Iris pigment epithelial cell (primary cell): Measurements from ENCODE around the gene CFAP68.
A peak's percentile ranks its signal among the peaks of the same experiment; 100 is the strongest.

Experiments used
- DNase-seq: peaks from one replicate; pipeline ENCODE4 v3.0.0-alpha.2; 2011; ENCODE audit warnings: low read depth

The CFAP68 gene

DNA sequence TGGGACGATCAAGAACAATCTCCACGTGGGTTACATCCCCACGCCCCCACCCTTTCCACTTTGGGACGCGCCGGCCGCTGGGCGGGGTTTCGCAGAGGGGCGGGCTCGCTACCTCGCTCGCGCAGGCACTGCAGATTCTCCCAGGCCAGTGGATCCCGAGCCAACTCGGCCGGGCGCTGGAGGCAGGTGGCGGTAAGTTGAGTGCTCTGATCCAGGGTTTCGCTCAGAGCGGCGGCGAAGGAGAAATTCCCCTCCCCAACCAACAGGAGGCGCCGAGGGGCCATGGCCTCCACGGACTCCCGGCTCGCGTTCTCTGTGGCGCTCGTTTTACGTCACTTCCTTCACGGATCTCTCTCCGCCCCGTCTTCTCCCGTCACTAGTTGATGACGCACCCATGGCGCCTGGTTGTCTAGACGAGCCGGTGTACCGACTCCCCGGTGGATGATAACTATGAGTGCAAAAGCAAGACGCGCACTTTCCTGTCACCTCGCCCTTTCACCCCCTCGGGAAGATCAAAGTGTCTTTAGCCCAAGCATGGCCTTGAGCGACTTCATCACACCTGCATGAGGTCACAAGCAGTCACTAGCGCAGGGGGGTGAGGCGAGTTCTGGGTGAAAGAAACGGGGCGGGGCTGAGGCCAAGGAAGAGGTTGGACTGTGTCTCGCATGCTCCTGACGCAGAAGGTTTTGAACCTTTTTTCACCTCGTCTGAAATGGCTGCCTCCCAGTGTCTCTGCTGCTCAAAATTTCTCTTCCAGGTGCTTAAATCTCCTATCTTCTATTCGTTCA is at the start of gene CFAP68, which contains the start of gene FDXACB1:
Gene CFAP68 (plus strand): TSS at position 693 of the 788 bp plus-strand sequence. CDS start 20 bp downstream, at position 713.
Gene FDXACB1 (minus strand): TSS at position 317 of the 788 bp plus-strand sequence. CDS start 33 bp downstream, at position 284.
- DNase-seq = peak; percentile 98

GRCh38 chr11:111833524-111833923 is 45.8 kb upstream of the CFAP68 start:
- peak; percentile 44 for DNase-seq

DNA sequence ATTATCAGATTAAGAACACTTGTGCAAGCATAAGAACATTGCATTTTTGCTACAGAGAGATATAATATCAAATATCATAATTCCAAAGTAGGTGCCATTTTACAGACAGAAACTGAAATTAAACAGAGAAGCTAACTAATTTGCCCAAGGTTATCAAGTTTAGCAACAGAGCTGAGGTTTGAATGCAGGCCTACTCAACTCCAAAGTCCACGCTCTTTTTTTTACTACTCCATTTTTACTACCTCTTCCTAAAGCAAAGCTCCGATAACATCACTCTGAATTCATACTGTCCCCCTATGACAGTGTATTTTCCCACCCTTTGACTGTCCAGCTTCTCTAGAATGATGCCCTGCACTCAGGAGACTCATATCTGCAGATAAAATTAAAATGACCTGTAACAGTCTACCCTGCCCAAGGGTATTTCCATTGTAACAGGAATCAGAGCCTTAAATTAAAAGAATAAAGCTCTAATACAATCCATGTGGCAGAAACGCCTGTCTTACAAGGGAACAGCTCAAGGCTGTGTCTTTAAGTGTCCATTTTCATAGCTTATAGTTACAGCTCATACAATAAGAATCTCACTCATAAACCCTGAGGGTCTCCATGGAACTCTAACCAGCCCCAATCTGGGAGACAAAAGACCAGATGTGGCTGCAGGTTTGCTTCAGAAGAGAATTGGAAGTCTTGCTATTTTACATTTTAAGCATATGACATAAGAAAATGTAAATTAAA is 44.7 kb upstream of the CFAP68 start:
- DNase-seq = no peak

DNA sequence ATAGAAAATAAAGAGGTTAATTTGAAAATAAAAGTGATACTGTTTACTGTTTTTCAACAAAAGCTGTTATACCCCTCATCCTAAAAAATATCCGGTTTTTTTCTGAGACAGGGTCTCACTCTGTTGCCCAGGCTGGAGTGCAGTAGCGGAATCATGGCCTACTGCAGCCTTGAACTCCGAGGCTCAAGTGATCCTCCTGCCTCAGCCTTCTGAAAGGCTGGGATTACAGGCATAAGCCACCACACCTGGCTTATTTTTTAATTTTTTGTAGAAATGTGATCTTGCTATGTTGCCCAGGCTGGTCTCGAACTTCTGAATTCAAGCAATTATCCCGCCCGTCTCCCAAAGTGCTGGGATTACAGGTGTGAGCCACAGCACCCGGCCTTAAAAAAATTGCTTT is 43.7 kb upstream of the CFAP68 start:
- no peak for DNase-seq

- peak; percentile 45 for DNase-seq
Measured at GRCh38 chr11:111836162-111836561, 43.2 kb upstream of the CFAP68 start.

DNA sequence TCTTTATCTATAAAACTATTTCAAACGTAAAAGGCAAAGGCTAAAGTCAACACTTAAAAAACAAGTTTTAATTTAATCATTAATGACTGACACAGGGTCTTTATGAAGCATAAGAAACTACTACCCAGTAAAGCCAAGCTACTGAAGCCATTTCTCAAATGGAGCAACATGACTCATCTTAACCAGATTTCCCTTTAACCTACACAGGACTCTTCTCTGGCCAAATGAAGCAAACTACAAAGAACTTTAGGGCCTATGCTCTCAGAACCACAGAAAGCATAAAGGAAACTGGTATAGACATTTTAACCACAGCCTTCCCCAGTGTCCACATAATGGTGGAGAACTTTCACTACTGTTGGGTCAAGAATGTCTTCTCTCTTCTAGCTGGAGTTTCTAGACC is 42.6 kb upstream of the CFAP68 start:
- DNase-seq = peak; percentile 80

GRCh38 chr11:111837366-111837891 is 41.9 kb upstream of the CFAP68 start:
- DNase-seq = no peak

GRCh38 chr11:111838054-111838453 is 41.3 kb upstream of the CFAP68 start:
- DNase-seq = no peak

DNA sequence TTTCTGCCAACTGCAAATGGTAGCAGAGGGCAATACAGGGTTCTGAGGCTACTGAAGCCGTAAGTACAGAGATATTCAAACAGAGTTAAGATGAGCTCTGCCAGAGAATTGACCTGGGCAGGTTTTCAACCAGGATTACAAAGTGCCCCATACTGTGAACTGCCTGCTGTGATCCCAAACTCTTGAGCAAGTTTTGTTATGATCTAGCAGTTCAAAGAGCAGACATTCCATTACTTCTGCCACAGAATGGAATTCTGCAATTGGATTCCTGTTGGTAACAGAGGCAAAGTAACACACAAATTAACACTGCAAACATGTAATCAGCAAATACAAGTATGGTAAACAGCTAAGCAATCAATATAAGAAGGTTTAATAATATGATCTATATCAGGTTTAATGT is 39.2 kb upstream of the CFAP68 start:
- DNase-seq = peak; percentile 64

- peak; percentile 98 for DNase-seq
Measured at GRCh38 chr11:111841370-111842053, 37.8 kb upstream of the CFAP68 start.

DNA sequence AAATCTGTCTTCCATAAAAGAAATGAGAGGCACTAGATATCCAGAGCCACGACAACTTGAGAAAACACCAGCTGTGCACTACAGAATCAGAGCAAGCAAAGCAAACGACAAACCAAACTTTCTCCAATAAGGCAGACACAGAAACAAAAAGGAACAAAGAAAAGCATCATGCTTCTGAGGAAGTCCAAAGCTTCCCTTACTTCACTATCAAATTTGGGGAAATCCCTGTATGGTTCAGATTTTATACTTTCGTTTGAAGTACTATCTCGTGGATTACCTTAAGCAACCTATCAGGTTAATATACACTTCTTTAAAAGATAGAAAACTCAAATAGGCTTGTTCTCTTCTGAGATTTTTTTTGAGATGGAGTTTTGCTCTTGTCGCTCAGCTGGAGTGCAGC is 35.7 kb upstream of the CFAP68 start:
- DNase-seq = no peak

DNA sequence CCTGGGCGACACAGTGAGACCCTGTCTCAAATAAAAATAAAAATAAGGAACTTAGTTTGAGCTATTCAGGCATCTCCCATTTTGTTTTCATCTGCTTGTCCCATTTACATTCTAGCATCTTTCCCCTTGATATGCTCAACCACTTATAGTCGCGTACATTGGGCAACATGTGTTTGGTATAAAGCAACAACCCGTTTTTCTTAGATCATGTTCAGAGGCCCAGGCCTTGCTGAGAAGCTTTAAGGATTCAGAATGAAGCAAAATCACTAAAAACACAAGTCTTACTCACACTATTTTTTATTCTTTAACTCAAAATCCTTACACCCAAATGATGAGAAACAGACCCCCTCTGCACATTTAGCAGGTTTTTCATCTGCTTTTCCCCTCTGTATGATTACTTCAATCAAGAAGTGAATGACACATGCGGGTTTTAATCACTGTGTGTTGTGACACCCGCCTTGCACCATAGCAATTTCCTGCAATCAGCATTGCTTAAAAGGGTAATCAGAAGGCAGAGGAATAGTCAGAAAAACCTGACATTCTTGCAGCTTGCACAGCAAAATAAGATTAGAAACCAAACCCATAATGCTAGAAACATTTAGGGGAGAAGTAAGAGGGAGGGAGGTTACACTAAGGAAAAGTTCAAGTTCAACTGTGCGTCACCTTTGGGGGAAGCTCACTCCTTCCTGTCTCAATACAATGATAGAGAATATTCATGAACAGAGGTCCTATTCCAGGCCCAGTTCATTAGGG is 33.9 kb upstream of the CFAP68 start:
- DNase-seq = peak; percentile 82

DNA sequence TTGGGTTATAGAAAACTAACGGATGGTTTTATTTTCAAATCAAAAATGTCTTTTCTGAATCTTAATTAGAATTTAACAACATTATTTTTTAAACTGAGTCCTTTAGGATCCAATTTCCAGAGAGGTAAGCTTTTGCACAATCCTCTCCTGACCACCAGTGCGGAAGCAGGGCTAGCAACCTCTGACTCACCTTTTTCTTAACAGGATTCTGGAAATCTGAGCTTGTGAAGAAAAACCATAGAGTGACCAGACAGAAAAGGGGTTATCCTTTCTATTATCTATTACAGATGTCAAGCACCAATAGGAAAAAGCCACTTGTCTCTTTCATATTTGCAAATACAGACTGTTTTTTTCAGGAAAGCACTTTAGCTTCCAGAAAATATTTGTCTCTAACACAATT is 33.3 kb upstream of the CFAP68 start:
- DNase-seq = peak; percentile 93

DNA sequence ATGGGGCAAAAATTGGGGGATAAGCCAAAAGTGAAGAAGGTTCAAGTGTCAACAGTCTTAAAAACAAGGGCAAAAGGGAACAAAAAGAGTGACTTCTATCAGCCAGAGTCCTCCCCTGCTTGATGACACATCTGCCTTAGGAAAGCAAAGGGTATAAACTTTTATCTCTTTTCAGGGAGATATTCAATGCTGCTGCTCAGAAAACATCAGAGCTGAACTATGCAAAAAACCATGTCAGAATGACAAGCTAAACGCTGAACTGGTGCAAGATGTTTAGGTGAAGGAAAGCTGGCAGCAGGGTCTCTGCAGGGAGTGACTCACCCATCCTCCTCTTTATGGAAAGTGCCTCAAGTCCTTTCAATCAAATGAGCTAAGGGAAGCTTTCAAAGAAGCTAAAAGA is 32.7 kb upstream of the CFAP68 start:
- DNase-seq = peak; percentile 95

GRCh38 chr11:111849631-111850030 is 29.7 kb upstream of the CFAP68 start:
- no peak for DNase-seq

- no peak for DNase-seq
Measured at GRCh38 chr11:111851067-111851466, 28.3 kb upstream of the CFAP68 start.

- peak; percentile 56 for DNase-seq
Measured at GRCh38 chr11:111851636-111852035, 27.7 kb upstream of the CFAP68 start.

GRCh38 chr11:111852103-111852502 is 27.2 kb upstream of the CFAP68 start:
- DNase-seq = no peak

GRCh38 chr11:111855506-111855905 is 23.8 kb upstream of the CFAP68 start:
- DNase-seq = no peak

- DNase-seq = no peak
Measured at GRCh38 chr11:111860257-111860656, 19.1 kb upstream of the CFAP68 start.

DNA sequence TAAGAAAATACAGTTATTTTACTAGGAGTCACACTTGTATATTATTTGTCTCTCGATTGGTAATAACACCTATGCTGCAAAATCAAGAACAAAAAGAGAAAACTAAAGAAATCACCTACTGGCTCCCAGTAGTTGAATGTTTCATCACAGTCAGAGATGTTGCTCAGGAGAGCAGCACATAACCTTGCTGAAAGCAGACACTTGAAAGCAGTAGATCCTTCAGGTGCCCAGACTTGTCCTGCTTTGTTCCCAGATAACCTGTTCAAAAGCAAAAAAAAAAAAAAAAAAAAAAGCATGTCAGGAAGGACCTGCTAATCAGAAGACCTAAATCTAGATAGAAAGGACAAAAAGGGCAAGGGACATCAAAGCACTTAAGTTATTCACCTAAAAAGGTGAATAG is 9.2 kb upstream of the CFAP68 start:
- no peak for DNase-seq

DNA sequence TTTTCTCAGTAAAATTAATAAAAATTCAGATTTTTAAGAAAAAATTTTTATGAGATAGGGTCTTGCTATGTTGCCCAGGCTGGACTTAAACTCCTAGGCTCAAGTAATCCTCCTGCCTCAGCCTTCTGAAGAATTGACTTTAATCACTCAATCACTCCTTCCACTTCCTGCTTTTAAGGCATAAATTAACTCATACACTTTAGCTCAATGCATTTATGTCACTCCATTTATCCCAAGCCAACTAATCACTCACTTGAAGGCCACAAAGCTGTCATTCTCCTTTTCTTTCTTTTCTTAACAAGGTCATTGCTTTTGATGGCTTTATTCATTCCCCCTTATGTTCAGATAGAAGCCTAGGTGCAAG is 8.8 kb upstream of the CFAP68 start:
- DNase-seq = no peak
